Liver (tissue), 9 donors: ENCODE results near the gene MSMO1. TPM values are rescaled to one million over a fixed set of nuclear protein-coding genes. Genes with fewer than 3 reads are reported as not detected.

Experiments used
- DNase-seq: peaks from one replicate; pipeline ENCODE4 v3.0.0-alpha.2; 2017; ENCODE audit warnings: low spot score
- H3K27ac ChIP-seq, 2 donors: one replicate each; pipeline ENCODE4 v1.7.0; 2013; ENCODE audit warnings: inconsistent platforms in 2 of 2, low read length in 2 of 2, control low read depth in 1 of 2, low read depth in 1 of 2, mild to moderate bottlenecking in 1 of 2
- H3K27me3 ChIP-seq, 4 donors: one replicate each; pipeline versions ENCODE4 v1.6.1 to v1.7.0; 2013; ENCODE audit warnings: low read length in 3 of 4, inconsistent platforms in 1 of 4, mild to moderate bottlenecking in 1 of 4, moderate library complexity in 1 of 4; ENCODE audit not compliant: control insufficient read depth in 4 of 4, insufficient read depth in 4 of 4
- H3K36me3 ChIP-seq, 4 donors: one replicate each; pipeline versions ENCODE4 v1.6.1 to v1.7.0; 2013; ENCODE audit warnings: low read length in 3 of 4, mild to moderate bottlenecking in 3 of 4, low read depth in 1 of 4, moderate library complexity in 1 of 4; ENCODE audit not compliant: control insufficient read depth in 4 of 4, insufficient read depth in 3 of 4
- H3K4me1 ChIP-seq, 4 donors: one replicate each; pipeline versions ENCODE4 v1.6.1 to v1.7.0; 2013; ENCODE audit warnings: low read length in 3 of 4, mild to moderate bottlenecking in 3 of 4, moderate library complexity in 1 of 4; ENCODE audit not compliant: control insufficient read depth in 4 of 4, insufficient read depth in 4 of 4
- H3K4me3 ChIP-seq, 3 donors: one replicate each; pipeline versions ENCODE4 v1.6.1 to v1.7.0; 2013; ENCODE audit warnings: low read length in 3 of 3, control low read depth in 1 of 3, low read depth in 1 of 3, mild to moderate bottlenecking in 1 of 3
- H3K9ac ChIP-seq, 2 donors: one replicate each; pipeline ENCODE4 v1.7.0; 2013; ENCODE audit warnings: low read length in 2 of 2, mild to moderate bottlenecking in 2 of 2, moderate library complexity in 2 of 2, control low read depth in 1 of 2, low read depth in 1 of 2
- H3K9me3 ChIP-seq, 4 donors: one replicate each; pipeline versions ENCODE4 v1.6.1 to v1.7.0; 2013; ENCODE audit warnings: low read length in 3 of 4; ENCODE audit not compliant: control insufficient read depth in 4 of 4
- EGR1 ChIP-seq, 2 donors: IDR thresholded peaks; 2 replicates each; pipeline ENCODE4 v1.6.1; 2016 to 2018; ENCODE audit warnings: antibody characterized with exemption in 2 of 2, low read depth in 2 of 2
- FOXA1 ChIP-seq: IDR thresholded peaks from 2 replicates; pipeline ENCODE4 v1.6.1; 2016; ENCODE audit warnings: antibody characterized with exemption
- FOXA2 ChIP-seq: IDR thresholded peaks from 2 replicates; pipeline ENCODE4 v1.6.1; 2016; ENCODE audit warnings: antibody characterized with exemption
- GABPA ChIP-seq, 2 donors: IDR thresholded peaks in 1 of 2; conservative IDR thresholded peaks in 1 of 2; 2 replicates each; pipeline ENCODE4 v1.6.1; 2016; ENCODE audit warnings: antibody characterized with exemption in 2 of 2, mild to moderate bottlenecking in 1 of 2, moderate library complexity in 1 of 2
- HNF4A ChIP-seq, 2 donors: conservative IDR thresholded peaks; 2 replicates each; pipeline ENCODE4 v1.6.1; 2016; ENCODE audit warnings: antibody characterized with exemption in 2 of 2, mild to moderate bottlenecking in 2 of 2
- HNF4G ChIP-seq: IDR thresholded peaks from 2 replicates; pipeline ENCODE4 v1.6.1; 2016; ENCODE audit warnings: antibody characterized with exemption
- JUND ChIP-seq, 2 donors: IDR thresholded peaks; 2 replicates each; pipeline ENCODE4 v1.6.1; 2016; ENCODE audit warnings: antibody characterized with exemption in 2 of 2
- NR2F2 ChIP-seq: IDR thresholded peaks from 2 replicates; pipeline ENCODE4 v1.6.1; 2016; ENCODE audit warnings: antibody characterized with exemption
- RAD21 ChIP-seq, 2 donors: IDR thresholded peaks; 2 replicates each; pipeline ENCODE4 v1.6.1; 2016; ENCODE audit warnings: antibody characterized with exemption in 2 of 2, mild to moderate bottlenecking in 2 of 2
- RXRA ChIP-seq, 2 donors: IDR thresholded peaks; 2 replicates each; pipeline ENCODE4 v1.6.1; 2017 to 2018; ENCODE audit warnings: antibody characterized with exemption in 2 of 2, mild to moderate bottlenecking in 1 of 2
- SP1 ChIP-seq: IDR thresholded peaks from 2 replicates; pipeline ENCODE4 v1.6.1; 2018; ENCODE audit warnings: antibody characterized with exemption, mild to moderate bottlenecking
- TAF1 ChIP-seq: conservative IDR thresholded peaks from 2 replicates; pipeline ENCODE4 v1.6.1; 2016; ENCODE audit warnings: antibody characterized with exemption, mild to moderate bottlenecking
- YY1 ChIP-seq: IDR thresholded peaks from 2 replicates; pipeline ENCODE4 v1.6.1; 2016; ENCODE audit warnings: antibody characterized with exemption, mild to moderate bottlenecking
- WGBS: extraction: QIAGEN DNeasy Blood & Tissue Kit; methylation state at CpG from one replicate; pipeline ENCODE4 v1.1.7; 2013; 5-methylcytosine and 5-hydroxymethylcytosine counted together
- polyA plus RNA-seq, 2 donors: library from polyadenylated mRNA; stranded (reverse) in 1 of 2; unstranded in 1 of 2; fragments of 200-250 nt in 1 of 2; fragments of >200 nt in 1 of 2; fragmentation: Nextera tagmentation in 1 of 2; extraction: Ambion mirVana in 1 of 2; gene quantifications; one replicate each; pipeline versions ENCODE4 v1.2.1 to v1.2.3, GENCODE V29; 2013 to 2015
- total RNA-seq, 2 donors: library from RNA; depleted of rRNA; stranded (reverse); fragments of >200 nt; gene quantifications; one replicate each; pipeline ENCODE4 v1.2.3, GENCODE V29; 2014
- TF ChIP-seq, protein P1 (sequence below): IDR thresholded peaks from 2 replicates; pipeline ENCODE4 v1.6.1; 2016; ENCODE audit warnings: antibody characterized with exemption
- TF ChIP-seq, protein P2 (sequence below): IDR thresholded peaks from 2 replicates; pipeline ENCODE4 v1.6.1; 2016; ENCODE audit warnings: antibody characterized with exemption, mild to moderate bottlenecking
- TF ChIP-seq, protein P3 (sequence below): fragments of 150-350 bp; IDR thresholded peaks from 2 replicates; pipeline ENCODE4 v1.5.1; 2017; ENCODE audit warnings: improper control_type of control experiment, low read depth, low read length; ENCODE audit not compliant: missing input control
- TF ChIP-seq, protein P4 (sequence below): IDR thresholded peaks from 2 replicates; pipeline ENCODE4 v1.6.1; 2016; ENCODE audit warnings: antibody characterized with exemption
- TF ChIP-seq, protein P5 (sequence below): IDR thresholded peaks from 2 replicates; pipeline ENCODE4 v1.6.1; 2016; ENCODE audit warnings: antibody characterized with exemption
- donor health status: healthy.
- donor health status: healthy.
- donor health status: healthy.
- donor health status: healthy.
- donor health status: healthy.

Gene MSMO1
- total and polyA plus RNA-seq, 4 donors: 153 to 721 (median 326) TPM

DNA sequence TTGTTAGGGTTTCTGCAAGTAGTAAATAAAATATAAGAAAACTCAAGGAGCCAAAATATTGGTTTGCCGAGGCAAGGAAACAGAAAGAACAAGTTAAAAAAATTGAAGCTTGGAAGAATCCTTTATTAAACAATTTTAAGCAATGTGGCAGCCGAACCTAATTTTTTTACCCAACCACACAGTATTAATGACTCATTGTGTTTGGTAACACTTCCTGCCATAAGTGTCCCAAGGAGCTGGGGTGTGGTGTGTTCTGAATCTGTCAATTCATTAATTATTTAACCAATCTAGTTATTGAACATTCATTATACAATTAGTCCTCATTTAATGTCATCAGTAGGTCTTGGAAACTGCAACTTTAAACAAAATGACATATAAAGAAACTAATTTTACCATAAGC is 32.0 kb downstream of the MSMO1 start:
- Histone ChIP-seq H3K4me3 (no peak overlapping the region), H3K4me1 (peaks cover 0 to 2% (median 0%) of the 10 kb centered on the region in 4 donors), H3K27me3 (no peaks in the 10 kb centered on the region), H3K36me3 (no peaks in the 10 kb centered on the region), H3K27ac (no peak overlapping the region), H3K9me3 (no peaks in the 10 kb centered on the region), H3K9ac (no peak overlapping the region)
- 77% methylated on average over 2 of the region's 2 CpGs for WGBS
- DNase-seq: no peak
- no peak for TF ChIP-seq HNF4A (conservative IDR thresholded peaks at IDR 0.05)
- TF ChIP-seq, protein P1, sequence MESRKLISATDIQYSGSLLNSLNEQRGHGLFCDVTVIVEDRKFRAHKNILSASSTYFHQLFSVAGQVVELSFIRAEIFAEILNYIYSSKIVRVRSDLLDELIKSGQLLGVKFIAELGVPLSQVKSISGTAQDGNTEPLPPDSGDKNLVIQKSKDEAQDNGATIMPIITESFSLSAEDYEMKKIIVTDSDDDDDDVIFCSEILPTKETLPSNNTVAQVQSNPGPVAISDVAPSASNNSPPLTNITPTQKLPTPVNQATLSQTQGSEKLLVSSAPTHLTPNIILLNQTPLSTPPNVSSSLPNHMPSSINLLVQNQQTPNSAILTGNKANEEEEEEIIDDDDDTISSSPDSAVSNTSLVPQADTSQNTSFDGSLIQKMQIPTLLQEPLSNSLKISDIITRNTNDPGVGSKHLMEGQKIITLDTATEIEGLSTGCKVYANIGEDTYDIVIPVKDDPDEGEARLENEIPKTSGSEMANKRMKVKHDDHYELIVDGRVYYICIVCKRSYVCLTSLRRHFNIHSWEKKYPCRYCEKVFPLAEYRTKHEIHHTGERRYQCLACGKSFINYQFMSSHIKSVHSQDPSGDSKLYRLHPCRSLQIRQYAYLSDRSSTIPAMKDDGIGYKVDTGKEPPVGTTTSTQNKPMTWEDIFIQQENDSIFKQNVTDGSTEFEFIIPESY: no peak
- TF ChIP-seq, protein P2, sequence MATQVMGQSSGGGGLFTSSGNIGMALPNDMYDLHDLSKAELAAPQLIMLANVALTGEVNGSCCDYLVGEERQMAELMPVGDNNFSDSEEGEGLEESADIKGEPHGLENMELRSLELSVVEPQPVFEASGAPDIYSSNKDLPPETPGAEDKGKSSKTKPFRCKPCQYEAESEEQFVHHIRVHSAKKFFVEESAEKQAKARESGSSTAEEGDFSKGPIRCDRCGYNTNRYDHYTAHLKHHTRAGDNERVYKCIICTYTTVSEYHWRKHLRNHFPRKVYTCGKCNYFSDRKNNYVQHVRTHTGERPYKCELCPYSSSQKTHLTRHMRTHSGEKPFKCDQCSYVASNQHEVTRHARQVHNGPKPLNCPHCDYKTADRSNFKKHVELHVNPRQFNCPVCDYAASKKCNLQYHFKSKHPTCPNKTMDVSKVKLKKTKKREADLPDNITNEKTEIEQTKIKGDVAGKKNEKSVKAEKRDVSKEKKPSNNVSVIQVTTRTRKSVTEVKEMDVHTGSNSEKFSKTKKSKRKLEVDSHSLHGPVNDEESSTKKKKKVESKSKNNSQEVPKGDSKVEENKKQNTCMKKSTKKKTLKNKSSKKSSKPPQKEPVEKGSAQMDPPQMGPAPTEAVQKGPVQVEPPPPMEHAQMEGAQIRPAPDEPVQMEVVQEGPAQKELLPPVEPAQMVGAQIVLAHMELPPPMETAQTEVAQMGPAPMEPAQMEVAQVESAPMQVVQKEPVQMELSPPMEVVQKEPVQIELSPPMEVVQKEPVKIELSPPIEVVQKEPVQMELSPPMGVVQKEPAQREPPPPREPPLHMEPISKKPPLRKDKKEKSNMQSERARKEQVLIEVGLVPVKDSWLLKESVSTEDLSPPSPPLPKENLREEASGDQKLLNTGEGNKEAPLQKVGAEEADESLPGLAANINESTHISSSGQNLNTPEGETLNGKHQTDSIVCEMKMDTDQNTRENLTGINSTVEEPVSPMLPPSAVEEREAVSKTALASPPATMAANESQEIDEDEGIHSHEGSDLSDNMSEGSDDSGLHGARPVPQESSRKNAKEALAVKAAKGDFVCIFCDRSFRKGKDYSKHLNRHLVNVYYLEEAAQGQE: no peak

DNA sequence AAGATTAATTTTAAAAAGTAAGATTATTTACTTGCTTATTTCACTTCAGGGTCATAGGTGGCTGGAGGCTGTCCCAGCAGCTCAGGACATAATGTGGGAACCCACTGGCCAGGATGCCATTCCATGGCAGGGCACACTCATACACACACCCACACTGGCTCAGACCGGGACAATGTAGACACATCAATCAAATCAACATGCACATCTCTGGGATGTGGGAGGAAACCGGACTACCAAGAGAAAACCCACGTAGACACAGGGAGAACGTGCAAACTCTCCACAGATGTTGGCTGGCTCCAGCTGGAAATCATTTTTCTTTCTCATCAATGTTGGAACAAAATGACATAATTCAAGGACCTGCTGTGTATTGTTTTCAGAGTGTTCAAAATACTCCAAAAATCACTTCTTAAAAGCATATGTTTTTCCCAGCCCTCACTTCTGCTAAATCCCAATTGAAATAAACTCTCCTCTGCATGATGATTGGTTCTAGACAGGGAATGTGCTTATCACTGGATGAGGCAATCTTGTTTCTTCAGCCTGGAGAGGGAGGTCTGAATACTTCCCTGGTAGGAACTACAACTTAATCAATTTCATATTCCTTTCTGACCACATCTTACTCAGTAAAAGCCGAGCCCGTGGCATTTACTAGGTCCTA is 32.7 kb downstream of the MSMO1 start:
- no peak for TF ChIP-seq YY1
- TF ChIP-seq, protein P1: no peak
- TF ChIP-seq JUND (IDR thresholded peaks at IDR 0.05): no peak
- no peak for TF ChIP-seq NR2F2
- no peak for TF ChIP-seq FOXA1
- TF ChIP-seq, protein P3, sequence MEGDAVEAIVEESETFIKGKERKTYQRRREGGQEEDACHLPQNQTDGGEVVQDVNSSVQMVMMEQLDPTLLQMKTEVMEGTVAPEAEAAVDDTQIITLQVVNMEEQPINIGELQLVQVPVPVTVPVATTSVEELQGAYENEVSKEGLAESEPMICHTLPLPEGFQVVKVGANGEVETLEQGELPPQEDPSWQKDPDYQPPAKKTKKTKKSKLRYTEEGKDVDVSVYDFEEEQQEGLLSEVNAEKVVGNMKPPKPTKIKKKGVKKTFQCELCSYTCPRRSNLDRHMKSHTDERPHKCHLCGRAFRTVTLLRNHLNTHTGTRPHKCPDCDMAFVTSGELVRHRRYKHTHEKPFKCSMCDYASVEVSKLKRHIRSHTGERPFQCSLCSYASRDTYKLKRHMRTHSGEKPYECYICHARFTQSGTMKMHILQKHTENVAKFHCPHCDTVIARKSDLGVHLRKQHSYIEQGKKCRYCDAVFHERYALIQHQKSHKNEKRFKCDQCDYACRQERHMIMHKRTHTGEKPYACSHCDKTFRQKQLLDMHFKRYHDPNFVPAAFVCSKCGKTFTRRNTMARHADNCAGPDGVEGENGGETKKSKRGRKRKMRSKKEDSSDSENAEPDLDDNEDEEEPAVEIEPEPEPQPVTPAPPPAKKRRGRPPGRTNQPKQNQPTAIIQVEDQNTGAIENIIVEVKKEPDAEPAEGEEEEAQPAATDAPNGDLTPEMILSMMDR: no peak
- TF ChIP-seq, protein P2: no peak
- TF ChIP-seq GABPA (IDR thresholded peaks at IDR 0.05 in 1 of 2, conservative IDR thresholded peaks at IDR 0.05 in 1 of 2): no peak
- TF ChIP-seq HNF4A (conservative IDR thresholded peaks at IDR 0.05): no peak
- TF ChIP-seq HNF4G: no peak
- TF ChIP-seq, protein P4, sequence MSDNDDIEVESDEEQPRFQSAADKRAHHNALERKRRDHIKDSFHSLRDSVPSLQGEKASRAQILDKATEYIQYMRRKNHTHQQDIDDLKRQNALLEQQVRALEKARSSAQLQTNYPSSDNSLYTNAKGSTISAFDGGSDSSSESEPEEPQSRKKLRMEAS: no peak
- no peak for TF ChIP-seq TAF1
- TF ChIP-seq FOXA2: no peak
- TF ChIP-seq EGR1 (IDR thresholded peaks at IDR 0.05; ENCODE audit: low read depth in 2 of 2): no peak
- TF ChIP-seq, protein P5, sequence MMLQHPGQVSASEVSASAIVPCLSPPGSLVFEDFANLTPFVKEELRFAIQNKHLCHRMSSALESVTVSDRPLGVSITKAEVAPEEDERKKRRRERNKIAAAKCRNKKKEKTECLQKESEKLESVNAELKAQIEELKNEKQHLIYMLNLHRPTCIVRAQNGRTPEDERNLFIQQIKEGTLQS: no peak
- no peak for TF ChIP-seq SP1
- no peak for TF ChIP-seq RAD21 (IDR thresholded peaks at IDR 0.05)
- no peak for TF ChIP-seq RXRA (IDR thresholded peaks at IDR 0.05)
- WGBS: 72% methylated on average over 6 of the region's 6 CpGs
- Histone ChIP-seq H3K36me3 (no peaks in the 10 kb centered on the region), H3K27me3 (no peaks in the 10 kb centered on the region), H3K4me1 (peaks cover 0 to 2% (median 0%) of the 10 kb centered on the region in 4 donors), H3K9ac (no peak overlapping the region), H3K27ac (no peak overlapping the region), H3K4me3 (no peak overlapping the region), H3K9me3 (no peaks in the 10 kb centered on the region)
- DNase-seq: no peak
